ENCODE measurements around the gene NIF3L1.

NIF3L1 gene

GRCh38 chr2:200847939-200848338 is 41.2 kb upstream of the NIF3L1 start:
- no peak for DNase-seq (ENCODE audit: extremely low read depth, low read depth)

GRCh38 chr2:200850512-200851256 is 38.5 kb upstream of the NIF3L1 start:
- TF ChIP-seq CTCF (IDR thresholded peaks at IDR 0.05; ENCODE audit: low read depth, low read length) = no peak
- DNase-seq (ENCODE audit: extremely low read depth, low read depth) = no peak

More at GRCh38 chr2:200847939-200848338, 41.2 kb upstream of the NIF3L1 start:
- TF ChIP-seq CTCF (IDR thresholded peaks at IDR 0.05; ENCODE audit: low read depth, low read length) = no peak

DNA sequence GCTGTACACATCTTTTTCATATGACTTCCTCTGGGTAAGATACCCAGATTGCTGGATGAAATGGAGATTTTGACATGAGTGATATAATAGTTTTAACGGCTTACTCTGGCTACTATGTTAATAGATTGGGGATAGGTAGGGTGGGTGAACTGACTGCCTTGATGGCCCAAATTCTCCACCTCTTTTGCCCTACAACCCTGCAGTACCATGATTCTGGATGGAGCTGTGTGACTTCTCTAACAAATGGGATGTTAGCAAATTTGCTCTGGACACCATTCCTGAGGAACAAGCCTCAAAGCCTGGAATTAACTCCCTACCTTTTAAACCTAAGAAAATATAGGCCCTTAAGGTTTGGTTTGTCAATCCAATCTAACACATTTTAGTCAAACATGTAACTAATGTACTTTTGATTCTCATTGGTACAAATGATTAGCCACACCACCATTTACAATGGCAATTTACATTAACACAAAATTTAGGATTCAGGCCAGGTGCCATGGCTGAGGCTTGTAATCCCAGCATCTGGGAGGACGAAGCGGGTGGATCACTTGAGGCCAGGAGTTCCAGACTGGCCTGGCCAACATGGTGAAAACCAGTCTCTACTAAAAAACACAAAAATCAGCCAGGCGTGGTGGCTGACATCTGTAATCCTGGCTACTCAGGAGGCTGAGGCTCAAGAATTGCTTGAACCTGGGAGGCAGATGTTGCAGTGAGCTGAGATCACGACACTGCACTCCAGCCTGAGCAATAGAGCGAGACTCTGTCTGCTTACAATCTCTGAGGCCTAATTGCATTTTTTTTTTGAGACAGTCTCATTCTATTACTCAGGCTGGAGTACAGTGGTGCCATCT is 37.5 kb upstream of the NIF3L1 start:
- TF ChIP-seq CTCF (IDR thresholded peaks at IDR 0.05; ENCODE audit: low read depth, low read length) = no peak
- no peak for DNase-seq (ENCODE audit: extremely low read depth, low read depth)

DNA sequence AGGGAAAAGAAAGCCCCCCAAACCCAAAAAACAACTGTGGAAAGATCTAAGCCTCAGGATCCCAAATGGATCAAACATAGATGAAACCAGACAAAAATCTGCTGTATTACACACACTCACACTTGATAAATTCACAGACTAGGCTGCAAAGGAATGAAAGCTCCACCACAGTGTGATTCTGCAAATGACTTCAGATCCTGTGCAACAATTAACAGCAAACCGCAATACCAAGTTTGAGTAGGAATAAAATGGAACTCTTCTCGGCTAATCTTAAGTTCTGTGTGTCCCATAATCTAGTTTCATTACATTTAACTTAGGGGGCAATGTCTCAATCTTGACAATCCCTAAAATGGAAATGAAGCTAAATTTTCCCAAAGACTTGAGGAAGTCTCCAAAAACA is 36.6 kb upstream of the NIF3L1 start:
- TF ChIP-seq CTCF (IDR thresholded peaks at IDR 0.05; ENCODE audit: low read depth, low read length) = no peak
- DNase-seq (ENCODE audit: extremely low read depth, low read depth) = no peak

- TF ChIP-seq CTCF (IDR thresholded peaks at IDR 0.05; ENCODE audit: low read depth, low read length) = no peak
- no peak for DNase-seq (ENCODE audit: extremely low read depth, low read depth)
Observed at GRCh38 chr2:200856806-200857205, 32.4 kb upstream of the NIF3L1 start.

GRCh38 chr2:200860092-200860795 is 28.9 kb upstream of the NIF3L1 start:
- DNase-seq (ENCODE audit: extremely low read depth, low read depth) = no peak

More at GRCh38 chr2:200860092-200860795, 28.9 kb upstream of the NIF3L1 start:
- no peak for TF ChIP-seq CTCF (IDR thresholded peaks at IDR 0.05; ENCODE audit: low read depth, low read length)
